Keratinocyte (primary cell): ENCODE data around the gene CTDSPL. TPM values are rescaled to one million over a fixed set of nuclear protein-coding genes. Genes with fewer than 3 reads are reported as not detected.

Experiments
- DNase-seq: peaks from one replicate; pipeline ENCODE4 v3.0.0-alpha.2; 2011; ENCODE audit warnings: low read depth, missing footprints, low spot score
- FAIRE-seq: peaks from 2 replicates; lab custom pipeline; 2011; peaks lifted over from hg19 to GRCh38; lab: Jason Lieb, UNC
- H2AFZ ChIP-seq: 2 replicates; pipeline ENCODE4 v1.6.0; 2012; ENCODE audit warnings: low read length, control low read depth, inconsistent platforms; ENCODE audit not compliant: control insufficient read depth
- H3K27ac ChIP-seq: 2 replicates; pipeline ENCODE4 v1.5.1; 2011; ENCODE audit warnings: low read length; ENCODE audit not compliant: control insufficient read depth, insufficient read depth
- H3K27me3 ChIP-seq: 3 replicates; pipeline ENCODE4 v1.6.0; 2011; ENCODE audit warnings: low read length; ENCODE audit not compliant: control insufficient read depth, insufficient read depth; ENCODE audit errors: extremely low read depth
- H3K36me3 ChIP-seq, 2 experiments: 2 replicates in 1 of 2; 3 replicates in 1 of 2; pipeline ENCODE4 v1.5.1; 2011; ENCODE audit warnings: low read length in 2 of 2, mild to moderate bottlenecking in 1 of 2; ENCODE audit not compliant: control insufficient read depth in 2 of 2, insufficient read depth in 2 of 2; ENCODE audit errors: extremely low read depth in 1 of 2
- H3K4me1 ChIP-seq: 3 replicates; pipeline ENCODE4 v1.5.1; 2011; ENCODE audit warnings: low read length; ENCODE audit not compliant: control insufficient read depth, insufficient read depth; ENCODE audit errors: extremely low read depth
- H3K4me2 ChIP-seq: 3 replicates; pipeline ENCODE4 v1.6.0; 2011; ENCODE audit warnings: low read depth, low read length; ENCODE audit not compliant: control insufficient read depth, insufficient read depth; ENCODE audit errors: extremely low read depth
- H3K4me3 ChIP-seq, 3 experiments: fragments of 200-600 bp in 1 of 3; sonication (generic) in 1 of 3; 2 replicates in 2 of 3; 3 replicates in 1 of 3; pipeline ENCODE4 v1.5.1; 2011 to 2016; ENCODE audit warnings: low read length in 3 of 3, mild to moderate bottlenecking in 3 of 3, control low read depth in 2 of 3, inconsistent platforms in 1 of 3, low read depth in 1 of 3, mixed read lengths in 1 of 3, mixed run types in 1 of 3, moderate library complexity in 1 of 3; ENCODE audit not compliant: control insufficient read depth in 2 of 3, insufficient read depth in 2 of 3; ENCODE audit errors: extremely low read depth in 1 of 3
- H3K79me2 ChIP-seq: 2 replicates; pipeline ENCODE4 v1.6.0; 2012; ENCODE audit warnings: low read length; ENCODE audit not compliant: control insufficient read depth, insufficient read depth
- H3K9ac ChIP-seq: 3 replicates; pipeline ENCODE4 v1.6.0; 2011; ENCODE audit warnings: low read length; ENCODE audit not compliant: control insufficient read depth, insufficient read depth; ENCODE audit errors: extremely low read depth
- H3K9me1 ChIP-seq: 3 replicates; pipeline ENCODE4 v1.6.0; 2011; ENCODE audit warnings: low read length; ENCODE audit not compliant: control insufficient read depth, insufficient read depth; ENCODE audit errors: extremely low read depth
- H3K9me3 ChIP-seq: 2 replicates; pipeline ENCODE4 v1.5.1; 2012; ENCODE audit warnings: low read depth, low read length; ENCODE audit not compliant: control insufficient read depth
- H4K20me1 ChIP-seq: 3 replicates; pipeline ENCODE4 v1.6.0; 2011; ENCODE audit warnings: low read length; ENCODE audit not compliant: control insufficient read depth, insufficient read depth; ENCODE audit errors: extremely low read depth
- EZH2 ChIP-seq: IDR thresholded peaks from one replicate; pipeline ENCODE4 v1.6.1; 2012; ENCODE audit warnings: inconsistent platforms, mild to moderate bottlenecking, low read length, moderate library complexity
- dilution Hi-C: fragments of 300-500 bp; cut with MboI; formaldehyde crosslinking; loops from one replicate; pipeline ENCODE4 v1.7.0; 2020; ENCODE audit warnings: low sequenced_read_pairs; ENCODE audit not compliant: extremely low pct_ligation_motif_present
- polyA plus RNA-seq, 5 experiments: library from polyadenylated mRNA; depleted of rRNA in 3 of 5; stranded (reverse) in 3 of 5; stranded (forward) in 1 of 5; unstranded in 1 of 5; fragments of >200 nt; gene quantifications; 1 replicate in 1 of 5; 2 replicates in 3 of 5; 3 replicates in 1 of 5; pipeline versions ENCODE4 v1.2.1 to v1.2.3, GENCODE V29; 2011 to 2012; ENCODE audit warnings: missing spikeins in 2 of 5, low read depth in 1 of 5, low replicate concordance in 1 of 5
- TF ChIP-seq, protein P1 (sequence below), 3 experiments: IDR thresholded peaks in 1 of 3; conservative IDR thresholded peaks in 1 of 3; optimal IDR thresholded peaks in 1 of 3; 2 replicates in 2 of 3; 3 replicates in 1 of 3; pipeline versions ENCODE3 to v1.5.1; 2011; ENCODE audit warnings: low read length in 3 of 3, mild to moderate bottlenecking in 3 of 3, moderate library complexity in 2 of 3, control low read depth in 1 of 3, inconsistent platforms in 1 of 3; ENCODE audit not compliant: insufficient read depth in 2 of 3; ENCODE audit errors: extremely low read depth in 1 of 3

The CTDSPL gene
- polyA plus RNA-seq, 1 donor (not counting 4 experiments of a cell fraction or from before 2014, with no cell fraction given), result 83.2 TPM

DNA sequence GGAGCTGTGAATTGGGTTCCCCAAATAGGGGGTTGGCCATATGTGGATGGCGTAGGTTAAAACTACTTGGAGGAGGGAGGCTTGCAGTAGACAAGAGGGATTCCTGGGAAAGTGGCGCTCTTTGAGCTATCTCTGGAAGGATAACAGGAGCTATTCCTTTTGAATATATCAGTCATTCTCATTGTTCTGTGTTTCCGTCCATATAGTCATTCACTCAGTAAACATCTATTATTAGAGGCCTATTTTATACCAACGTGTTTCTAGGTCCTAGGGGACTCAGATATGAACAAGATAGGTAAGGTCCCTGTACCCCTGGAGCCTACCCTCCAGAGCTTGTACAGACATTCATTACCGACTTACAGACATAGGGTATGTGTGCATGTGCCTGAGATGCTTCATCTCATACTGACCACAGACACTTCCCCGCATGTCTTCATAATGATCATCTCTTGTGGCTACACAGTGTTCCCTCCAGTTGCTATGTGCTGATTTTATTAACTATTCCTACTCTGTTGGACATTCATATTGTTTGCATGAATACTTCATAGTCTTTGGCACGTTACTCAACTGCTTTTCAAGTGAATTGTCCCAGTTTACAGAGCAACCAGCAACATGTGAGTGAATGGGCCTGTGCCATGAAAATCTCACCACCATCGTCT is 73.1 kb downstream of the CTDSPL start:
- H4K20me1 ChIP-seq, result no peaks in the 10 kb centered on the region
- H3K4me2 ChIP-seq, result no peak overlapping the region
- H2AFZ ChIP-seq, result no peak overlapping the region
- H3K27ac ChIP-seq, result no peak overlapping the region
- no peak for DNase-seq
- peak; percentile 71 for FAIRE-seq
- TF ChIP-seq, protein P1, sequence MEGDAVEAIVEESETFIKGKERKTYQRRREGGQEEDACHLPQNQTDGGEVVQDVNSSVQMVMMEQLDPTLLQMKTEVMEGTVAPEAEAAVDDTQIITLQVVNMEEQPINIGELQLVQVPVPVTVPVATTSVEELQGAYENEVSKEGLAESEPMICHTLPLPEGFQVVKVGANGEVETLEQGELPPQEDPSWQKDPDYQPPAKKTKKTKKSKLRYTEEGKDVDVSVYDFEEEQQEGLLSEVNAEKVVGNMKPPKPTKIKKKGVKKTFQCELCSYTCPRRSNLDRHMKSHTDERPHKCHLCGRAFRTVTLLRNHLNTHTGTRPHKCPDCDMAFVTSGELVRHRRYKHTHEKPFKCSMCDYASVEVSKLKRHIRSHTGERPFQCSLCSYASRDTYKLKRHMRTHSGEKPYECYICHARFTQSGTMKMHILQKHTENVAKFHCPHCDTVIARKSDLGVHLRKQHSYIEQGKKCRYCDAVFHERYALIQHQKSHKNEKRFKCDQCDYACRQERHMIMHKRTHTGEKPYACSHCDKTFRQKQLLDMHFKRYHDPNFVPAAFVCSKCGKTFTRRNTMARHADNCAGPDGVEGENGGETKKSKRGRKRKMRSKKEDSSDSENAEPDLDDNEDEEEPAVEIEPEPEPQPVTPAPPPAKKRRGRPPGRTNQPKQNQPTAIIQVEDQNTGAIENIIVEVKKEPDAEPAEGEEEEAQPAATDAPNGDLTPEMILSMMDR (optimal IDR thresholded peaks at IDR 0.05 in 1 of 3, IDR thresholded peaks at IDR 0.05 in 1 of 3, conservative IDR thresholded peaks at IDR 0.05 in 1 of 3; ENCODE audit: extremely low read depth in 1 of 3, insufficient read depth in 2 of 3, low read length in 3 of 3), result no peak
- no peak for TF ChIP-seq EZH2
- H3K79me2 ChIP-seq, result peaks cover 60% of the 10 kb centered on the region
- peaks cover 33% of the 10 kb centered on the region for H3K4me1 ChIP-seq
- H3K9me1 ChIP-seq, result no peaks in the 10 kb centered on the region
- no peak overlapping the region for H3K9ac ChIP-seq
- dilution Hi-C loops, result no loop called here
- no peaks in the 10 kb centered on the region for H3K36me3 ChIP-seq
- H3K27me3 ChIP-seq, result no peaks in the 10 kb centered on the region
- H3K4me3 ChIP-seq, result no peak overlapping the region
- H3K9me3 ChIP-seq, result no peaks in the 10 kb centered on the region

DNA sequence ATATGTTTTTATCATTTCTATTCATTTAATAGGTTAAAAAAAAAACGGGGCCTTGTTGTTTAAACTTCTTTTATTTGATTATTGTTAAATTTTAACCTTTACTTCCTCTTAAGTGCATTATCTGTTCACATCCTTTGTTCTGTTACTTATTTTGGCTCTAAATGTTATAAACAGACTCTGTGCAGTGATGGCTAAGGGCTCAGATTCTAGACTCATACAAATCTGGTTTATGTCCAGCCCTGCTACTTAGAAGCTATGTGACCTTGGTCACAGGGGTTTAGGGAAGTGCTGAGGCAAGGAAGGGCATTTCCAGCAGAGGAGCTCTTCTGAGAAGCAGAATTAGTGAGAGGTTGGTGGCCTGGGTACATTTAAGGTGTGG is 73.6 kb downstream of the CTDSPL start:
- no peak overlapping the region for H2AFZ ChIP-seq
- DNase-seq (no peak), FAIRE-seq (peak; percentile 32)
- TF ChIP-seq, protein P1 (optimal IDR thresholded peaks at IDR 0.05 in 1 of 3, IDR thresholded peaks at IDR 0.05 in 1 of 3, conservative IDR thresholded peaks at IDR 0.05 in 1 of 3; ENCODE audit: extremely low read depth in 1 of 3, insufficient read depth in 2 of 3, low read length in 3 of 3), result no peak
- TF ChIP-seq EZH2, result no peak
- no peak overlapping the region for H3K9ac ChIP-seq
- H3K27me3 ChIP-seq, result no peaks in the 10 kb centered on the region
- H3K27ac ChIP-seq, result peak overlapping the region; percentile 8
- dilution Hi-C loops, result no loop called here
- H3K9me3 ChIP-seq, result no peaks in the 10 kb centered on the region
- H3K79me2 ChIP-seq, result peaks cover 64% of the 10 kb centered on the region
- no peak overlapping the region for H3K4me3 ChIP-seq
- H3K9me1 ChIP-seq, result no peaks in the 10 kb centered on the region
- no peaks in the 10 kb centered on the region for H3K36me3 ChIP-seq
- no peaks in the 10 kb centered on the region for H4K20me1 ChIP-seq
- H3K4me1 ChIP-seq, result peaks cover 33% of the 10 kb centered on the region
- no peak overlapping the region for H3K4me2 ChIP-seq
